ENCODE data around the gene CCT8. TPM values are rescaled to one million over a fixed set of nuclear protein-coding genes. Genes with fewer than 3 reads are reported as not detected.
"Not testable (repeated sequence)": the region's sequence is repeated elsewhere in the genome, so short reads cannot be mapped to it uniquely, and the experiment has no call there.

CCT8 gene
- total RNA-seq, 1 donor from 2014 or later, result 176 TPM

DNA sequence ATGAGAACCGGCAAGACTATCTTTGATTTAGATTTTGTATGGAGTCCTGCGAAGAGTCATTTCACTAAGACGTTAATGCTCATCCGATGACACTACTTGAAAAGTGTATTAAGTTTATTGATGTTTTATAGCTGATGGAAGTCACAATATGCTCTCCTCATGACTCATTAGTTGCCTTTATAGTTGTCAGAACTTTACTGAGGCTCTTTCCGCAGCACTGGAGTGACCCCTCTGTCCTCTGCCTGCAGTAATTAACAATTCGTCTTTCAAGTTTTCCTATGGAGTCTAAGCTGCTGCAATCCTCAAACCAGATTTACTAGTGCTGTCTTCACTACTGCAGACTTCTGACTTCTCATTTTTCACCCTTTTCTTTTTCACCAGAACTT, 48.1 kb downstream of the CCT8 start:
- Histone ChIP-seq H3K9ac (ENCODE audit: low read depth in 1 of 3, low read length in 3 of 3) (peak overlapping the region; percentile 98 to 100 (median 99)), H3K27ac (ENCODE audit: low read depth, low read length) (peak overlapping the region; percentile 99), H3K4me1 (ENCODE audit: control insufficient read depth in 3 of 3, insufficient read depth in 3 of 3, low read length in 3 of 3) (peaks cover 9 to 20% (median 14%) of the 10 kb centered on the region in 3 donors), H3K36me3 (ENCODE audit: control insufficient read depth in 3 of 3, insufficient read depth in 3 of 3, low read length in 3 of 3) (peaks cover 2 to 11% (median 8%) of the 10 kb centered on the region in 3 donors), H3K9me3 (ENCODE audit: control insufficient read depth in 3 of 3, low read length in 3 of 3) (no peaks in the 10 kb centered on the region), H3K27me3 (ENCODE audit: control insufficient read depth in 3 of 3, insufficient read depth in 3 of 3, low read length in 3 of 3) (no peaks in the 10 kb centered on the region), H3K4me3 (ENCODE audit: low read length in 3 of 3) (peak overlapping the region; percentile 99 to 100 (median 100))

DNA sequence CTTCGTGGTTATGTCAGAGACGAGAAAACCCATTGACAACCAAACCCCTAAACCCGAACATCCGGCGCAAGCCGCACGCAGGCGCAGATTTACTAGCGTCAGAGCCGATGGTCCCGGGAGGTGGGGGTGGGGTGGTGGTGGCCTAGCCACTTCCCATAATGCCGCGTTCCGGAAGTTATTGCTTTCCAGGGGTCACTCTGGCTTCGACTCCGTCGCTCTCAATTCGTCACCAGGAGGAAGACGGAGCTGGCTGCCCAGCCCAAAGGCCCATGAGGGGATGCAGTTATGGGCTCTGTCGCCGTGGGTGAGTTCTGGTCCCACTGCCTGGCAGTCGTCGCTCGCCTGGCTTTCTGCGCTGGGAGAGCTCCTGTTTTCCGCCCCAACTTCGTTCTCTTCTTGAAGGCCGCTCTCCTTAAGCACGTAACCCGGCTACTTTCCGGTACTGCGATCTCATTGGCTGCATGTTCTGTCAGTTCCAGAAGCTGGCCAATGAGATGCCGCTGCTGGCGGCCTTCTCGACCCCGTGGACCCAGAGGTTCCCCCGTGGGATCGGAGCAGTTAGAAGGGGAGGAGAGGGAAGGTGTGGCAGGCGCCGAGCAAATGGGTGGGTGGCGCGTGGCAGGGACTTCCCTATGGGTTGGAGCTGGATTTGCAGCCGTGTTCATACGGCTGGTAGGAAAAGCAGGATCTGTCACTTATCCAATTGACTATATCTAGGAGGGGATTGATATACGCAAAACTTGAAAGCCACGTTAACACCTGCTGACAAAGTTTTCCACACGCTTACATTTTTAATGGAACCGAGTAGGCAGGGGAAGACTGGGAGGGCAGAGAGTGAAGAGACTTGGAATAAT, 48.7 kb downstream of the CCT8 start, which contains the start of gene USP16:
Gene USP16 (plus strand): TSS at position 195 of the 854 bp plus-strand sequence. CDS start 3,246 bp downstream, outside the sequence.
- no peaks in the 10 kb centered on the region for H3K9me3 ChIP-seq (ENCODE audit: control insufficient read depth in 3 of 3, low read length in 3 of 3)
- H3K36me3 ChIP-seq (ENCODE audit: control insufficient read depth in 3 of 3, insufficient read depth in 3 of 3, low read length in 3 of 3), result peaks cover 2 to 7% (median 3%) of the 10 kb centered on the region in 3 donors
- peak within 1 kb of the TSS; percentile 99 to 100 (median 100) for H3K4me3 ChIP-seq (ENCODE audit: low read length in 3 of 3)
- H3K27ac ChIP-seq (ENCODE audit: low read depth, low read length), result peak within 1 kb of the TSS; percentile 99
- peak within 1 kb of the TSS; percentile 98 to 100 (median 99) for H3K9ac ChIP-seq (ENCODE audit: low read depth in 1 of 3, low read length in 3 of 3)
- H3K4me1 ChIP-seq (ENCODE audit: control insufficient read depth in 3 of 3, insufficient read depth in 3 of 3, low read length in 3 of 3), result peaks cover 11 to 20% (median 14%) of the 10 kb centered on the region in 3 donors
- no peaks in the 10 kb centered on the region for H3K27me3 ChIP-seq (ENCODE audit: control insufficient read depth in 3 of 3, insufficient read depth in 3 of 3, low read length in 3 of 3)

DNA sequence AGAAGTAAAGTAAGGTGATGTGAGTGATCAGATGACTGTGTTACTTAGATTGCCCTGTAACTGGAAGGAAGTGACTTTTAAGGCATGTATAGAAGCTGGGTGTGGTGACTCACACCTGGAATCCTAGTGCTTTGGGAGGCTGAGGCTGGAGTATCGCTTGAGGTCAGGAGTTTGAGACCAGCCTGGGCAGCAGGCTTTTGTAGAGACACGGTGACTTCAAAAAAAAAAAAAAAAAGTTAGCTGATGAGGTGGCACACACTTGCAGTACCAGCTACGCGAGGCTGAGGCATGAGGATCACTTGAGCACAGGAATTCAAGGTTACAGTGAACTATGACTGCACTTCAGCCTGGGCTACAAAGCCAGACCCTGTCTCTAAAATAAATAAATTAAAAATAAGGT, 51.3 kb downstream of the CCT8 start:
- Histone ChIP-seq H3K27ac (ENCODE audit: low read depth, low read length) (no peak overlapping the region), H3K4me3 (ENCODE audit: low read length in 3 of 3) (no peak overlapping the region), H3K4me1 (ENCODE audit: control insufficient read depth in 3 of 3, insufficient read depth in 3 of 3, low read length in 3 of 3) (peaks cover 22 to 31% (median 24%) of the 10 kb centered on the region in 3 donors), H3K36me3 (ENCODE audit: control insufficient read depth in 3 of 3, insufficient read depth in 3 of 3, low read length in 3 of 3) (no peaks in the 10 kb centered on the region), H3K9ac (ENCODE audit: low read depth in 1 of 3, low read length in 3 of 3) (no peak overlapping the region), H3K27me3 (ENCODE audit: control insufficient read depth in 3 of 3, insufficient read depth in 3 of 3, low read length in 3 of 3) (no peaks in the 10 kb centered on the region), H3K9me3 (ENCODE audit: control insufficient read depth in 3 of 3, low read length in 3 of 3) (no peaks in the 10 kb centered on the region)

- Histone ChIP-seq H3K27me3 (ENCODE audit: control insufficient read depth in 3 of 3, insufficient read depth in 3 of 3, low read length in 3 of 3) (no peaks in the 10 kb centered on the region), H3K9ac (ENCODE audit: low read depth in 1 of 3, low read length in 3 of 3) (peak overlapping the region; percentile 84 to 94 (median 94)), H3K4me3 (ENCODE audit: low read length in 3 of 3) (peak overlapping the region; percentile 88 to 96 (median 96)), H3K9me3 (ENCODE audit: control insufficient read depth in 3 of 3, low read length in 3 of 3) (no peaks in the 10 kb centered on the region), H3K36me3 (ENCODE audit: control insufficient read depth in 3 of 3, insufficient read depth in 3 of 3, low read length in 3 of 3) (peaks cover 0 to 3% (median 0%) of the 10 kb centered on the region in 3 donors), H3K27ac (ENCODE audit: low read depth, low read length) (peak overlapping the region; percentile 75), H3K4me1 (ENCODE audit: control insufficient read depth in 3 of 3, insufficient read depth in 3 of 3, low read length in 3 of 3) (peaks cover 10 to 13% (median 11%) of the 10 kb centered on the region in 3 donors)
Measured at GRCh38 chr21:29018540-29018939, 54.9 kb downstream of the CCT8 start.

- H3K4me3 ChIP-seq (ENCODE audit: low read length in 3 of 3), result peak overlapping the region; percentile 88 to 96 (median 96)
- peaks cover 10 to 13% (median 11%) of the 10 kb centered on the region in 3 donors for H3K4me1 ChIP-seq (ENCODE audit: control insufficient read depth in 3 of 3, insufficient read depth in 3 of 3, low read length in 3 of 3)
- H3K27ac ChIP-seq (ENCODE audit: low read depth, low read length), result no peak overlapping the region
- no peaks in the 10 kb centered on the region for H3K27me3 ChIP-seq (ENCODE audit: control insufficient read depth in 3 of 3, insufficient read depth in 3 of 3, low read length in 3 of 3)
- peaks cover 0 to 3% (median 0%) of the 10 kb centered on the region in 3 donors for H3K36me3 ChIP-seq (ENCODE audit: control insufficient read depth in 3 of 3, insufficient read depth in 3 of 3, low read length in 3 of 3)
- peak overlapping the region in 2 of 3 donors; percentile 84 to 94 for H3K9ac ChIP-seq (ENCODE audit: low read depth in 1 of 3, low read length in 3 of 3)
- H3K9me3 ChIP-seq (ENCODE audit: control insufficient read depth in 3 of 3, low read length in 3 of 3), result no peaks in the 10 kb centered on the region
Measured at GRCh38 chr21:29017639-29018237, 55.7 kb downstream of the CCT8 start.

DNA sequence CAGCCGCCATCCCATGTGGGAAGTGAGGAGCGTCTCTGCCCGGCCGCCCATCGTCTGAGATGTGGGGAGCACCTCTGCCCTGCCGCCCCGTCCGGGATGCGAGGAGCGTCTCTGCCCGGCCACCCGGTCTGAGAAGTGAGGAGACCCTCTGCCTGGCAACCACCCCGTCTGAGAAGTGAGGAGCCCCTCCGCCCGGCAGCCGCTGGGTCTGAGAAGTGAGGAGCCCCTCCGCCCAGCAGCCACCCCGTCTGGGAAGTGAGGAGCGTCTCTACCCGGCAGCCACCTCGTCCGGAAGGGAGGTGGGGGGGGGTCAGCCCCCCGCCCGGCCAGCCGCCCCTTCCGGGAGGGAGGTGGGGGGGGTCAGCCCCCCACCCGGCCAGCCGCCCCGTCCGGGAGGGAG, 62.2 kb downstream of the CCT8 start:
- H3K4me3 ChIP-seq (ENCODE audit: low read length in 3 of 3); H3K27me3 ChIP-seq (ENCODE audit: control insufficient read depth in 3 of 3, insufficient read depth in 3 of 3, low read length in 3 of 3); H3K9ac ChIP-seq (ENCODE audit: low read depth in 1 of 3, low read length in 3 of 3); H3K27ac ChIP-seq (ENCODE audit: low read depth, low read length); H3K4me1 ChIP-seq (ENCODE audit: control insufficient read depth in 3 of 3, insufficient read depth in 3 of 3, low read length in 3 of 3); H3K9me3 ChIP-seq (ENCODE audit: control insufficient read depth in 3 of 3, low read length in 3 of 3): not testable (repeated sequence)
- peaks cover 5 to 30% (median 9%) of the 10 kb centered on the region in 3 donors for H3K36me3 ChIP-seq (ENCODE audit: control insufficient read depth in 3 of 3, insufficient read depth in 3 of 3, low read length in 3 of 3)

- no peaks in the 10 kb centered on the region for H3K4me1 ChIP-seq (ENCODE audit: control insufficient read depth in 3 of 3, insufficient read depth in 3 of 3, low read length in 3 of 3)
- no peak overlapping the region for H3K27ac ChIP-seq (ENCODE audit: low read depth, low read length)
- no peaks in the 10 kb centered on the region for H3K27me3 ChIP-seq (ENCODE audit: control insufficient read depth in 3 of 3, insufficient read depth in 3 of 3, low read length in 3 of 3)
- no peaks in the 10 kb centered on the region for H3K9me3 ChIP-seq (ENCODE audit: control insufficient read depth in 3 of 3, low read length in 3 of 3)
- peaks cover 5 to 33% (median 10%) of the 10 kb centered on the region in 3 donors for H3K36me3 ChIP-seq (ENCODE audit: control insufficient read depth in 3 of 3, insufficient read depth in 3 of 3, low read length in 3 of 3)
- H3K4me3 ChIP-seq (ENCODE audit: low read length in 3 of 3), result no peak overlapping the region
- no peak overlapping the region for H3K9ac ChIP-seq (ENCODE audit: low read depth in 1 of 3, low read length in 3 of 3)
Measured at GRCh38 chr21:29008367-29008766, 65.1 kb downstream of the CCT8 start.

GRCh38 chr21:29007810-29008209, 65.6 kb downstream of the CCT8 start:
- Histone ChIP-seq H3K36me3 (ENCODE audit: control insufficient read depth in 3 of 3, insufficient read depth in 3 of 3, low read length in 3 of 3) (peaks cover 5 to 33% (median 10%) of the 10 kb centered on the region in 3 donors), H3K9ac (ENCODE audit: low read depth in 1 of 3, low read length in 3 of 3) (no peak overlapping the region), H3K27ac (ENCODE audit: low read depth, low read length) (no peak overlapping the region), H3K4me1 (ENCODE audit: control insufficient read depth in 3 of 3, insufficient read depth in 3 of 3, low read length in 3 of 3) (no peaks in the 10 kb centered on the region), H3K9me3 (ENCODE audit: control insufficient read depth in 3 of 3, low read length in 3 of 3) (no peaks in the 10 kb centered on the region), H3K4me3 (ENCODE audit: low read length in 3 of 3) (no peak overlapping the region), H3K27me3 (ENCODE audit: control insufficient read depth in 3 of 3, insufficient read depth in 3 of 3, low read length in 3 of 3) (no peaks in the 10 kb centered on the region)

DNA sequence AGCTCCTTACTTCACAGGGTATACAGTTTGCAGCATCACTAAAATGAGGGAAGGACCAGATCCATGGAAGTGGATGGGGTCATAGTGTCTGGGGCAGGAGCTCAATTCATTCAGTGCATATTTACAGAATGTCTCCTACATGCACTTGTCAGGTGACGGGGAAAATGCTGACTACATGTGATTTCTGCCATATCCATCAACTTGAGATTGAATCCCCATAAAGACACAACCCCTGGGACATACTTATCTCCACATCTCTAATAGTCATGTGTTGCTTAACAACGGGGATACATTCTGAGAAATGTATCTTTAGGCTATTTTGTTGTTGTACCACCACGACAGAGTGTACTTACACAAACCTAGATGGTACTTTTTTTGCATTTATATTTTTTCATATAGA, 66.3 kb downstream of the CCT8 start:
- Histone ChIP-seq H3K36me3 (ENCODE audit: control insufficient read depth in 3 of 3, insufficient read depth in 3 of 3, low read length in 3 of 3) (peaks cover 5 to 33% (median 10%) of the 10 kb centered on the region in 3 donors), H3K4me1 (ENCODE audit: control insufficient read depth in 3 of 3, insufficient read depth in 3 of 3, low read length in 3 of 3) (no peaks in the 10 kb centered on the region), H3K4me3 (ENCODE audit: low read length in 3 of 3) (no peak overlapping the region), H3K9me3 (ENCODE audit: control insufficient read depth in 3 of 3, low read length in 3 of 3) (no peaks in the 10 kb centered on the region), H3K9ac (ENCODE audit: low read depth in 1 of 3, low read length in 3 of 3) (no peak overlapping the region), H3K27ac (ENCODE audit: low read depth, low read length) (no peak overlapping the region), H3K27me3 (ENCODE audit: control insufficient read depth in 3 of 3, insufficient read depth in 3 of 3, low read length in 3 of 3) (no peaks in the 10 kb centered on the region)
